Adrenal gland (tissue), 12 donors: Measurements from ENCODE around the gene NIM1K. TPM values are rescaled to one million over a fixed set of nuclear protein-coding genes. Genes with fewer than 3 reads are reported as not detected.

Source experiments
- DNase-seq, 7 donors: peaks; one replicate each; pipeline ENCODE4 v3.0.0-alpha.2; 2019 to 2020
- H3K27ac ChIP-seq, 5 donors: fragments of 200-600 bp; sonication (generic) in 4 of 5; 1 replicate in 3 of 5; 2 replicates in 2 of 5; pipeline versions ENCODE4 v1.5.1 to v1.8.0; 2016 to 2020; ENCODE audit warnings: mild to moderate bottlenecking in 1 of 5
- H3K27me3 ChIP-seq: fragments of 200-600 bp; 2 replicates; pipeline ENCODE4 v1.8.0; 2021
- H3K36me3 ChIP-seq, 2 donors: fragments of 200-600 bp; replicated peaks in 1 of 2; 1 replicate in 1 of 2; 2 replicates in 1 of 2; pipeline versions ENCODE4 v1.5.1 to v1.8.0; 2018 to 2022
- H3K4me1 ChIP-seq, 2 donors: fragments of 200-600 bp; replicated peaks in 1 of 2; 1 replicate in 1 of 2; 2 replicates in 1 of 2; pipeline versions ENCODE4 v1.5.1 to v1.8.0; 2018 to 2021
- H3K4me3 ChIP-seq, 4 donors: fragments of 200-600 bp; sonication (generic) in 3 of 4; one replicate each; pipeline ENCODE4 v1.5.1; 2016 to 2018
- H3K9me3 ChIP-seq, 3 donors: fragments of 200-600 bp; sonication (generic) in 1 of 3; replicated peaks in 1 of 3; 1 replicate in 2 of 3; 2 replicates in 1 of 3; pipeline versions ENCODE4 v1.5.1 to v1.8.0; 2016 to 2021
- POLR2A ChIP-seq, 2 donors: fragments of 450-650 bp; IDR thresholded peaks; one replicate each; pipeline ENCODE4 v1.6.1; 2017; ENCODE audit warnings: antibody characterized with exemption in 2 of 2, mild to moderate bottlenecking in 2 of 2, moderate library complexity in 1 of 2
- whole genome bisulfite sequencing, 4 donors: extraction: QIAGEN DNeasy Blood & Tissue Kit in 2 of 4; methylation state at CpG; one replicate each; pipeline versions ENCODE4 v1.1.5 to v1.1.7; 2013 to 2017; 5-methylcytosine and 5-hydroxymethylcytosine counted together
- intact Hi-C, 2 donors: fragments of 100-400 bp; cut with DNase I; formaldehyde crosslinking; loops; one replicate each; pipeline versions ENCODE4 v1.14.1 to v1.15.0; 2022 to 2023
- polyA plus RNA-seq, 3 donors: library from polyadenylated mRNA; stranded (reverse); fragments of 200-250 nt in 2 of 3; fragments of 350-450 nt in 1 of 3; fragmentation: Illumina TruSeq in 1 of 3; extraction: RNeasy Lipid Tissue Mini Kit (QIAGEN cat#74804) in 1 of 3; gene quantifications; one replicate each; pipeline ENCODE4 v1.2.3, GENCODE V29; 2013 to 2014
- total RNA-seq, 9 donors: library from RNA; depleted of rRNA in 4 of 9; stranded (reverse); fragments of >200 nt in 4 of 9; fragments of 120-200 nt in 1 of 9; fragmentation: NEBNext Ultra II Directional in 1 of 9; extraction: Animal tissue kit (Norgen Biotek cat#: 25700) in 1 of 9; gene quantifications; one replicate each; pipeline versions ENCODE4 v1.1.0 to v1.2.4, GENCODE V29; 2013 to 2023
- TF ChIP-seq, protein P1 (sequence below), 6 experiments: fragments of 450-650 bp in 4 of 6; fragments of 200-600 bp in 2 of 6; sonication (generic) in 1 of 6; IDR thresholded peaks; 1 replicate in 5 of 6; 2 replicates in 1 of 6; pipeline versions ENCODE4 v1.5.1 to v1.8.0; 2016 to 2021; ENCODE audit warnings: antibody characterized with exemption in 6 of 6, mild to moderate bottlenecking in 2 of 6, moderate library complexity in 1 of 6
- donor health status: healthy with polysubstance abuse.
- donor health status: Bipolar disorder and iron deficiency.
- donor health status: DM: yes; HTN: yes; CAD: no.
- donor health status: DM: no; HTN: no; CAD: no.
- donor health status: DM: no; HTN: no; CAD: no.
- donor health status: DM: yes; HTN: yes; CAD: no.

NIM1K gene
- total and polyA plus RNA-seq, 12 donors: 0.18 to 3.9 (median 1.1) TPM

DNA sequence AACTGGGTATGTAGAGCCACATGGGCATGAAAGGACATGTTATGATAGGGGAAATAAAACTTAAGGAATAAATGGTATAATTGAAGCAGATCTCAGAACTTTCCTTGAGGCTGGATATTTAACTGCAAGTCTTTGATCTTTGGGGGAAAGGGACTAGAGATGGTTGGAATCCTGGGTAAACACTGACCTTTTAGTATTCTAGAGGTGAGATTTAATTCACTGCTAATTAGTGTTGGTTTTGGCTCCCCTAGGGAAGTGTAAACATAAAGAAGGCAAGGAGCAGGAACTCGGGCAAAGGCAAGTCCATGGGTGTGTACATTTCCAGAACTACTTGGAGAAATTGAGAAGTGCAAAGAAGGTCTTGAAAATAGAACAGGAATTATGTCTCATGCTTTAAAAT lies 16.6 kb downstream of the NIM1K start:
- WGBS, 4 donors: 17 to 53% (median 29%) methylated on average over 1 of the region's 1 CpG
- Histone ChIP-seq H3K36me3 (no peaks in the 10 kb centered on the region), H3K4me3 (no peak overlapping the region), H3K27me3 (no peaks in the 10 kb centered on the region), H3K9me3 (no peaks in the 10 kb centered on the region), H3K27ac (no peak overlapping the region), H3K4me1 (no peaks in the 10 kb centered on the region)
- no peak for DNase-seq
- TF ChIP-seq, protein P1, sequence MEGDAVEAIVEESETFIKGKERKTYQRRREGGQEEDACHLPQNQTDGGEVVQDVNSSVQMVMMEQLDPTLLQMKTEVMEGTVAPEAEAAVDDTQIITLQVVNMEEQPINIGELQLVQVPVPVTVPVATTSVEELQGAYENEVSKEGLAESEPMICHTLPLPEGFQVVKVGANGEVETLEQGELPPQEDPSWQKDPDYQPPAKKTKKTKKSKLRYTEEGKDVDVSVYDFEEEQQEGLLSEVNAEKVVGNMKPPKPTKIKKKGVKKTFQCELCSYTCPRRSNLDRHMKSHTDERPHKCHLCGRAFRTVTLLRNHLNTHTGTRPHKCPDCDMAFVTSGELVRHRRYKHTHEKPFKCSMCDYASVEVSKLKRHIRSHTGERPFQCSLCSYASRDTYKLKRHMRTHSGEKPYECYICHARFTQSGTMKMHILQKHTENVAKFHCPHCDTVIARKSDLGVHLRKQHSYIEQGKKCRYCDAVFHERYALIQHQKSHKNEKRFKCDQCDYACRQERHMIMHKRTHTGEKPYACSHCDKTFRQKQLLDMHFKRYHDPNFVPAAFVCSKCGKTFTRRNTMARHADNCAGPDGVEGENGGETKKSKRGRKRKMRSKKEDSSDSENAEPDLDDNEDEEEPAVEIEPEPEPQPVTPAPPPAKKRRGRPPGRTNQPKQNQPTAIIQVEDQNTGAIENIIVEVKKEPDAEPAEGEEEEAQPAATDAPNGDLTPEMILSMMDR (IDR thresholded peaks at IDR 0.05): no peak
- TF ChIP-seq POLR2A (IDR thresholded peaks at IDR 0.05): no peak
- intact Hi-C loops: no loop called here

DNA sequence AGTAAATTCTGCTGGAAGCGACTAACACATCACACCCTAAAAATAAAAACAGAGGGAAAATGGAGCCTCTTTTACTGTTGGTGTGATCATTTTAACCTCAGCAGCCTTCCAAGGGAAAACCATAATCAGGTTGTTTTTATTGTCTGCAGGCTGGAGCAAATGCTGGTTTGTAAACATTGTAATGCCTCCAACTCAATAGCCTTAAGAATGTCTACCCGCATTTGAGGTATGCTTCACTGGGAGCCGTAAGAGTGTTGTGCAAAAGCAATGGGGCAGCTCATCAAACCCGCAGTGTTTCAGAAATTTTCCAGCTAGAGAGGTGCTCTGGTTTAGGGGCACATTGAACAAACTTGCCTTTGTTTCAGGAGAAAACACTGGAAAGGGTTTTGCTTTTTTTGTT lies 17.0 kb downstream of the NIM1K start:
- TF ChIP-seq, protein P1 (IDR thresholded peaks at IDR 0.05): no peak
- TF ChIP-seq POLR2A (IDR thresholded peaks at IDR 0.05): no peak
- DNase-seq: no peak
- 82 to 90% (median 86%) methylated on average over 4 of the region's 4 CpGs for WGBS, 4 donors
- Histone ChIP-seq H3K27ac (no peak overlapping the region), H3K4me1 (no peaks in the 10 kb centered on the region), H3K36me3 (no peaks in the 10 kb centered on the region), H3K9me3 (no peaks in the 10 kb centered on the region), H3K27me3 (no peaks in the 10 kb centered on the region), H3K4me3 (no peak overlapping the region)
- intact Hi-C loops: no loop called here

DNA sequence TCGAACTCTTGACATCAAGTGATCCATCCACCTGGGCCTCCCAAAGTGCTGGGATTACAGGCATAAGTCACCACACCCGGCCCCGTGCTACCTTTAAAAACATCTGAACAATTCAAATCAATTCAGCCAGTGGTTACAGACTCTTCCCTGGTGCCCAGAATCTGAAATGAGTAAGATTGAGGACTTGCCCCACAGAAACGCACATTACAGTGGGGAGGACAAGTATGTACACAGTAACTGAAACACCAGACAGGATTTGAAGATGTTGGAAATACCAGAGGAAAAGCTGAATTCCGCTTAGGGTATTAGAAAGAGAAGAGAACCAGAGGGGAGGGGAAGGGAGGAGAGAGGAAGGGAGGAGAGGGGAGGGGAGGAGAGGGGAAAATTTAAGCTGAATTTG lies 17.8 kb downstream of the NIM1K start:
- WGBS, 4 donors: 76 to 88% (median 81%) methylated on average over 5 of the region's 5 CpGs

DNA sequence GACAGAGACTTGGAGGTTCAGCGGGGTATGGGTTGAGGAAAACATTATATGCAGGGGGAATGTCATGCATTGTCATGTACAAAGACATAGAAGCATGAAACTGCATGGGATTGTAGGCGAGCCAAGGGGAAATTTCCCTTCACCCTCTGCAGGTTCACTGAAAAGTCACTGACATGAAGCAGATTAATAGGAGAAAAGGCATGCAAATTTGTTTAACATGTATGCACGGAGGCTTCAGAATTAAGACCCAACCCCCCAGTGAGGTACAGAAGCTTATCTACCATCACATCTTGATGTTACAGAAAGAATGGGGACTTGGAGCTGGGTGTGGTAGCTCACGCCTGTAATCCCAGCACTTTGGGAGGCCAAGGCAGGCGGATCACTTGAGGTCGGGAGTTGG lies 18.5 kb downstream of the NIM1K start:
- Histone ChIP-seq H3K27me3 (no peaks in the 10 kb centered on the region), H3K9me3 (no peaks in the 10 kb centered on the region), H3K36me3 (no peaks in the 10 kb centered on the region), H3K27ac (no peak overlapping the region), H3K4me1 (no peaks in the 10 kb centered on the region), H3K4me3 (no peak overlapping the region)
- WGBS, 4 donors: 60 to 91% (median 73%) methylated on average over 6 of the region's 6 CpGs
- intact Hi-C loops: no loop called here
- no peak for DNase-seq
- no peak for TF ChIP-seq POLR2A (IDR thresholded peaks at IDR 0.05)
- TF ChIP-seq, protein P1 (IDR thresholded peaks at IDR 0.05): no peak

More for the DNA sequence above, 17.8 kb downstream of the NIM1K start:
- TF ChIP-seq, protein P1 (IDR thresholded peaks at IDR 0.05): no peak
- TF ChIP-seq POLR2A (IDR thresholded peaks at IDR 0.05): no peak
- no peak for DNase-seq
- intact Hi-C loops: no loop called here
- Histone ChIP-seq H3K27ac (no peak overlapping the region), H3K9me3 (no peaks in the 10 kb centered on the region), H3K4me3 (no peak overlapping the region), H3K27me3 (no peaks in the 10 kb centered on the region), H3K4me1 (no peaks in the 10 kb centered on the region), H3K36me3 (no peaks in the 10 kb centered on the region)
